Panc1 (cell line): ENCODE measurements around the gene NTRK3. TPM values are rescaled to one million over a fixed set of nuclear protein-coding genes. Genes with fewer than 3 reads are reported as not detected.
"Not testable (repeated sequence)": the region's sequence is repeated elsewhere in the genome, so short reads cannot be mapped to it uniquely, and the experiment has no call there.

Source experiments
- ATAC-seq: fragments of 200-7000 bp; cut with Tn5 transposase; 2 replicates; pipeline ENCODE4 v1.9.1; 2020; ENCODE audit warnings: mild to moderate bottlenecking, moderate library complexity
- BruUV-seq: library from RNA; stranded (reverse); fragments of 400-500 nt; replicated peaks from 2 replicates; lab custom pipeline; 2021; lab: Mats Ljungman, UMichigan
- CTCF ChIA-PET: fragments of 300-600 bp; sonication (Branson Sonifier 250); formaldehyde crosslinking; loops from one replicate; lab custom pipeline; 2022; ENCODE audit warnings: antibody characterized with exemption; lab: Charles Lee
- POLR2A ChIA-PET: fragments of 300-600 bp; sonication (Branson Sonifier 250); formaldehyde crosslinking; loops from one replicate; lab custom pipeline; 2022; ENCODE audit warnings: antibody characterized with exemption; lab: Charles Lee
- DNase-seq: peaks from one replicate; pipeline ENCODE4 v3.0.0-alpha.2; 2010; ENCODE audit warnings: low read depth, low spot score
- H3K27ac ChIP-seq: 2 replicates; pipeline ENCODE4 v1.5.1; 2011; ENCODE audit warnings: mild to moderate bottlenecking, low read length, inconsistent platforms
- H3K27me3 ChIP-seq: fragments of 200-500 bp; sonication (Bioruptor generic); 2 replicates; pipeline ENCODE4 v1.6.0; 2014; ENCODE audit warnings: low read length, inconsistent platforms; ENCODE audit not compliant: control insufficient read depth, insufficient read depth
- H3K36me3 ChIP-seq: fragments of 200-500 bp; sonication (Bioruptor generic); 2 replicates; pipeline ENCODE4 v1.5.1; 2014; ENCODE audit warnings: inconsistent platforms, mild to moderate bottlenecking, low read length, moderate library complexity; ENCODE audit not compliant: control insufficient read depth, insufficient read depth
- H3K4me1 ChIP-seq: 2 replicates; pipeline ENCODE4 v1.5.1; 2011; ENCODE audit warnings: inconsistent platforms, mild to moderate bottlenecking, low read length, moderate library complexity; ENCODE audit not compliant: control insufficient read depth, insufficient read depth
- H3K4me3 ChIP-seq, 2 experiments: 2 replicates each; pipeline ENCODE4 v1.5.1; 2011 to 2012; ENCODE audit warnings: low read depth in 2 of 2, low read length in 2 of 2, mild to moderate bottlenecking in 2 of 2, inconsistent platforms in 1 of 2, moderate library complexity in 1 of 2
- H3K9me3 ChIP-seq: fragments of 200-500 bp; sonication (Bioruptor generic); 2 replicates; pipeline ENCODE4 v1.5.1; 2014; ENCODE audit warnings: low read depth, mild to moderate bottlenecking, inconsistent platforms, low read length, moderate library complexity; ENCODE audit not compliant: control insufficient read depth, insufficient read depth
- POLR2AphosphoS5 ChIP-seq: IDR thresholded peaks from 2 replicates; pipeline ENCODE4 v1.6.1; 2012; ENCODE audit warnings: mild to moderate bottlenecking, low read depth, low read length, moderate library complexity
- SIN3A ChIP-seq: IDR thresholded peaks from 2 replicates; pipeline ENCODE4 v1.6.1; 2012; ENCODE audit warnings: low read depth, mild to moderate bottlenecking, low read length, moderate library complexity, borderline replicate concordance; ENCODE audit not compliant: insufficient read depth
- TCF7L2 ChIP-seq: IDR thresholded peaks from 2 replicates; pipeline ENCODE4 v1.6.1; 2011; ENCODE audit warnings: mild to moderate bottlenecking, low read depth, low read length, inconsistent platforms
- in situ Hi-C: cut with HindIII; loops from 2 replicates; pipeline ENCODE4 v1.10.0; 2016; ENCODE audit warnings: low sequenced_read_pairs, low pct_unique_long_range_greater_than_20kb
- intact Hi-C: fragments of 100-400 bp; cut with micrococcal nuclease; formaldehyde crosslinking; loops from one replicate; pipeline ENCODE4 v1.10.0; 2022; ENCODE audit not compliant: unreplicated experiment
- total RNA-seq: library from RNA; stranded (reverse); gene quantifications from one replicate; pipeline ENCODE4 v1.2.1, GENCODE V29; 2021; ENCODE audit not compliant: unreplicated experiment
- TF ChIP-seq, protein P1 (sequence below), 2 experiments: IDR thresholded peaks; 2 replicates each; pipeline ENCODE4 v1.6.1; 2011 to 2012; ENCODE audit warnings: low read depth in 2 of 2, control low read depth in 1 of 2, low read length in 1 of 2, mild to moderate bottlenecking in 1 of 2, moderate library complexity in 1 of 2; ENCODE audit not compliant: insufficient read depth in 1 of 2
- TF ChIP-seq, protein P2 (sequence below): fragments of 450-650 bp; IDR thresholded peaks from 2 replicates; pipeline ENCODE4 v1.5.1; 2017; ENCODE audit warnings: mild to moderate bottlenecking

Gene NTRK3
- total RNA-seq, 1 experiment from 2014 or later: not detected

DNA sequence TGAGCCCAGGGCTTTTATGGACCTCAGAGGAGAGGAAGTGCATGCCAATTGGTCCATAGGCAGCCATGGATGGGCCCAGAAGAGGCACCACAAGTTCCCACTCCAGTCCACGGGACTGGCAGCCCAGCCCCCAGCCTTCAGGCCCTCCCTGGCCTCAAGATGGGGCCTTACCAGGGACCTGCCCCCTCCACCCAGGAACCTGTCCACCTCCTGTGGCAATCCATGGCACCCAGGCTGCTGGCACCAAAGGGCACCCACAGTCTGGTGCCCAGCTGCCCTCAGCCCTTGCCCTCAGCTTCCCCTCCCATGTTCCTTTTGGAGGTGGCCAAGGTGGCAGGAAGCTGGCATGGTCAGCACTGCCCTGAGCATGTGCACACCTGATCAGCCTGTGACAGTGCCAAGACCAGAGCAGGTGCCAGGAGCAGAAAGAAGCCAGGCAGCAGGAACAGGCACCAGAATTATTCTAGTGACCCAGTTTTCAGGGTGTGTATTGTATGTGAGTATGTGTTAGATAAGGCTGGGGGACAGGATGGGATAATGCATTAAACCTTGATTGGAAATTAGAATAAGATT lies 415.0 kb downstream of the NTRK3 start:
- BruUV-seq: no TSS peak
- no peak for ATAC-seq
- TF ChIP-seq, protein P1, sequence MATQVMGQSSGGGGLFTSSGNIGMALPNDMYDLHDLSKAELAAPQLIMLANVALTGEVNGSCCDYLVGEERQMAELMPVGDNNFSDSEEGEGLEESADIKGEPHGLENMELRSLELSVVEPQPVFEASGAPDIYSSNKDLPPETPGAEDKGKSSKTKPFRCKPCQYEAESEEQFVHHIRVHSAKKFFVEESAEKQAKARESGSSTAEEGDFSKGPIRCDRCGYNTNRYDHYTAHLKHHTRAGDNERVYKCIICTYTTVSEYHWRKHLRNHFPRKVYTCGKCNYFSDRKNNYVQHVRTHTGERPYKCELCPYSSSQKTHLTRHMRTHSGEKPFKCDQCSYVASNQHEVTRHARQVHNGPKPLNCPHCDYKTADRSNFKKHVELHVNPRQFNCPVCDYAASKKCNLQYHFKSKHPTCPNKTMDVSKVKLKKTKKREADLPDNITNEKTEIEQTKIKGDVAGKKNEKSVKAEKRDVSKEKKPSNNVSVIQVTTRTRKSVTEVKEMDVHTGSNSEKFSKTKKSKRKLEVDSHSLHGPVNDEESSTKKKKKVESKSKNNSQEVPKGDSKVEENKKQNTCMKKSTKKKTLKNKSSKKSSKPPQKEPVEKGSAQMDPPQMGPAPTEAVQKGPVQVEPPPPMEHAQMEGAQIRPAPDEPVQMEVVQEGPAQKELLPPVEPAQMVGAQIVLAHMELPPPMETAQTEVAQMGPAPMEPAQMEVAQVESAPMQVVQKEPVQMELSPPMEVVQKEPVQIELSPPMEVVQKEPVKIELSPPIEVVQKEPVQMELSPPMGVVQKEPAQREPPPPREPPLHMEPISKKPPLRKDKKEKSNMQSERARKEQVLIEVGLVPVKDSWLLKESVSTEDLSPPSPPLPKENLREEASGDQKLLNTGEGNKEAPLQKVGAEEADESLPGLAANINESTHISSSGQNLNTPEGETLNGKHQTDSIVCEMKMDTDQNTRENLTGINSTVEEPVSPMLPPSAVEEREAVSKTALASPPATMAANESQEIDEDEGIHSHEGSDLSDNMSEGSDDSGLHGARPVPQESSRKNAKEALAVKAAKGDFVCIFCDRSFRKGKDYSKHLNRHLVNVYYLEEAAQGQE (IDR thresholded peaks at IDR 0.05; ENCODE audit: insufficient read depth in 1 of 2, low read depth in 2 of 2, low read length in 1 of 2): no peak
- no peak for TF ChIP-seq TCF7L2
- TF ChIP-seq, protein P2, sequence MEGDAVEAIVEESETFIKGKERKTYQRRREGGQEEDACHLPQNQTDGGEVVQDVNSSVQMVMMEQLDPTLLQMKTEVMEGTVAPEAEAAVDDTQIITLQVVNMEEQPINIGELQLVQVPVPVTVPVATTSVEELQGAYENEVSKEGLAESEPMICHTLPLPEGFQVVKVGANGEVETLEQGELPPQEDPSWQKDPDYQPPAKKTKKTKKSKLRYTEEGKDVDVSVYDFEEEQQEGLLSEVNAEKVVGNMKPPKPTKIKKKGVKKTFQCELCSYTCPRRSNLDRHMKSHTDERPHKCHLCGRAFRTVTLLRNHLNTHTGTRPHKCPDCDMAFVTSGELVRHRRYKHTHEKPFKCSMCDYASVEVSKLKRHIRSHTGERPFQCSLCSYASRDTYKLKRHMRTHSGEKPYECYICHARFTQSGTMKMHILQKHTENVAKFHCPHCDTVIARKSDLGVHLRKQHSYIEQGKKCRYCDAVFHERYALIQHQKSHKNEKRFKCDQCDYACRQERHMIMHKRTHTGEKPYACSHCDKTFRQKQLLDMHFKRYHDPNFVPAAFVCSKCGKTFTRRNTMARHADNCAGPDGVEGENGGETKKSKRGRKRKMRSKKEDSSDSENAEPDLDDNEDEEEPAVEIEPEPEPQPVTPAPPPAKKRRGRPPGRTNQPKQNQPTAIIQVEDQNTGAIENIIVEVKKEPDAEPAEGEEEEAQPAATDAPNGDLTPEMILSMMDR: no peak
- TF ChIP-seq POLR2AphosphoS5: no peak
- no peak for TF ChIP-seq SIN3A
- Histone ChIP-seq H3K4me3 (no peak overlapping the region), H3K4me1 (no peaks in the 10 kb centered on the region), H3K9me3 (no peaks in the 10 kb centered on the region), H3K36me3 (no peaks in the 10 kb centered on the region), H3K27me3 (no peaks in the 10 kb centered on the region), H3K27ac (no peak overlapping the region)
- in situ Hi-C loops (no loop called here), intact Hi-C loops (no loop called here)
- CTCF ChIA-PET: no interaction called here
- no peak for DNase-seq
- POLR2A ChIA-PET: no interaction called here

DNA sequence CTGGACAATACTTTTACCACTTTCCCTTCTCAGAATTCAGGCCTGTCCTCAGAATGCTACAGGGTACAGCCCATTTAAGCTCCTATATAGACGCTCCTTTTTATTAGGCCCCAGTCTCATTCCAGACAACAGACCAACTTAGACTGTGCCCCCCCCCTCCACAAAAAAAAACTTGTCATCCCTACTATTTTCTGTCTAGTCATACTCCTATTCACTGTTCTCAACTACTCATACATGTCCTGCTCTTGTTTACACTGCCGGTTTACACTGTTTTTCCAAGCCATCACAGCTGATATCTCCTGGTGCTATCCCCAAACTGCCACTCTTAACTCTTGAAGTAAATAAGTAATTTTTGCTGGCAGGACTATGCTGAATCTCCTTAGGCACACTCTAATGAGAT lies 420.7 kb downstream of the NTRK3 start:
- H3K4me1 ChIP-seq, H3K27me3 ChIP-seq, BruUV-seq, CTCF ChIA-PET, H3K9me3 ChIP-seq, in situ Hi-C loops, H3K4me3 ChIP-seq, POLR2A ChIA-PET, H3K36me3 ChIP-seq, intact Hi-C loops, H3K27ac ChIP-seq, ATAC-seq, DNase-seq: not testable (repeated sequence)

DNA sequence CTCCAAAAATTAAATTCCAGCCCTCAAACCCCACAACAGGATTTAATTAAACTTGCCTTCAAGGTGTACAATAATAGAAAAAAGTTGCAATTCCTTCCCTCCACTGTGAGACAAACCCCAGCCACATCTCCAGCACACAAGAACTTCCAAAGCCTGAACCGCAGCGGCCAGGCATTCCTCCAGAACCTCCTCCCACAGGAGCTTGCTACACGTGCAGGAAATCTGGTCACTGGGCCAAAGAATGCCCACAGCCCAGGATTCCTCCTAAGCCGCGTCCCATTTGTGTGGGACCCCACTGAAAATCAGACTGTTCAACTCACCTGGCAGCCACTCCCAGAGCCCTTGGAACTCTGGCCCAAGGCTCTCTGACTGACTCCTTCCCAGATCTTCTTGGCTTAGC lies 423.2 kb downstream of the NTRK3 start:
- H3K9me3 ChIP-seq, ATAC-seq, H3K27ac ChIP-seq, intact Hi-C loops, BruUV-seq, H3K27me3 ChIP-seq, CTCF ChIA-PET, H3K36me3 ChIP-seq, in situ Hi-C loops, DNase-seq, H3K4me1 ChIP-seq, H3K4me3 ChIP-seq, POLR2A ChIA-PET: not testable (repeated sequence)
